GM21526 (cell line): ENCODE measurements around the gene SDF4.

Experiments
- ATAC-seq: cut with Tn5 transposase; IDR thresholded peaks from one replicate; pipeline ENCODE4 v1.9.1; 2021; ENCODE audit warnings: moderate library complexity; ENCODE audit not compliant: unreplicated experiment, low FRiP score

Gene SDF4

DNA sequence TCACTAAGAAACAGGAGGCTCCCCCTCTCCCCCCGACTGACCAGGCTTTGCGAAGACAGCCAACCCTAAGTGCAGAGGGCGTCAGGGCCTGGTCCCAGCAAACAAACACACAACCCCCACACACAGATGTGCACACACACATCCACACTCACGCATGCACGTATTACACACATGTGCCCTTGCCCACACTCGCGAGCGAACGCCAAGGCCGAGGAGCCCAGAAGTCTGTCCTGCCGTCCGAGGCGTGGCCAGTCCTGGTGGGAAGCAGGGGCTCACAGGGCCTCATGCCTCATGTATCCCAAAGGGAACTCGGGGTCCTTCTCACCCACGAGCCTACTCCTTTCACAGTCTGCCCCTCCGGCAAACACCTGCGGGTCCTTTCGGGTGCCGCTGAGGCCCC, 2.0 kb downstream of the SDF4 start:
- ATAC-seq, result no peak

DNA sequence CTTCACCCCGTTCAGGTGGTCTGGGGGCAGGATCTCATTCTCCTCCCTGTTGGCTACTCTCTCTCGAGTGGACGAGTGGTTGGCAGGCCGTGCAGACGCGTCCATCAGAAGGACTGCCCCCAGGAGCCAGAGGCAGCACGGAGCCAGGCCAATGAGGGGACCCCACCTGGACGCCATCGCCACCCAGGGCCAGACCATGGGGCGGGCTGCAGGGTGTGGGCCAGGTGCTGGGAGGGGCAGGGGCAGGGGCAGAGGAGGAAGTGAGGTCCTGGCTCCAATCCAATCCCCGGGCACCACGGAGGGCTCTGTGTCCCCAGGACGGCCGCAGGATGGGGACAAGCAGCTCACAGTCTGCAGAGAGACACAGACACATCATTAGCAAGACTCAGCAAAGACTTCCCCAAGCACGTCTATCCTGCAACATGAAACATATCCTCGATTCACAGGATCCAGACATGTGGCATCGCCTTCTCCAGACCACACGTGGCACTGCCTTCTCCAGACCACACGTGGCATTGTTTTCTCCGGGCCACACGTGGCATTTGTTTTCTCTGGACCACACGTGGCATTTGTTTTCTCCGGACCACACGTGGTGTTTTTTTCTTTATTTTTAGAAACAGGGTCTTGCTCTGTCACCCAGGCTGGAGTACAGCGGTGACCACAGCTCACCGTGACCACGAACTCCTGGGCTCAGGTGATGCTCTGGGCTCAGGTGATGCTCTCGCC, 3.0 kb downstream of the SDF4 start:
- no peak for ATAC-seq

DNA sequence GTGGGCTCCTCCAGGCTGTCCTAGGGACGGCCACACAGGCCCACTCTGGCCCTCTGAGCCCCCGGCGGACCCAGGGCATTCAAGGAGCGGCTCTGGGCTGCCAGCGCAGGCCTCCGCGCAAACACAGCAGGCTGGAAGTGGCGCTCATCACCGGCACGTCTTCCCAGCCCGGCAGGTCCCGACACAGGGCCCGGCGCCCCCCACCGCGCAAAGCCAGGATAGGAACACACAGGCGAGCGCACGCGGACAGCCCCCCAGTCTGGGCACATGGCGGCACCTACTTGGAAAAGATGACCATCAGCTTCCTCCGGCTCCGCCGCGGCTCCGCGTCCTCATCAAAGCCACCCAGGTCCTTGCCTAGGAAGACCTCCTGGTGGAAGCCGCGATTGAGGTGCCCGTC, 3.6 kb downstream of the SDF4 start:
- ATAC-seq, result no peak

DNA sequence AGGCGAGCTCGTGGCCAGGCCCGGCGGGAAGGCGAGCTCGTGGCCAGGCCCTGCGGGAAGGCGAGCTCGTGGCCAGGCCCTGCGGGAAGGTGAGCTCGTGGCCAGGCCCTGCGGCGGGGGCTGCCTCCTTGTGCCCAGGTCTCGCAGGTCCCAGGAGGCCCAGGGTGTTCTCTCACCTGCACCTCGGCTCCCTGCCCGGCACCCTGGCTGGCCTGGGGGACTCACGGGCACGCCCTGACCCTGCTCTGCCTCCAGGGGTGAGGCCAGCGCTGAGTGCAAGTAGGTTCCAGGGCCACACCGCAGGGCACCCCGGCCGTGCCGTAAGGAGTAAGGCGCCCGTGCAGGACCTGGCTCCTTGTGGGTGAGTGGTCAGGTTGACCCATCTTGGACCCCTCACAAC, 4.4 kb downstream of the SDF4 start:
- ATAC-seq, result no peak

DNA sequence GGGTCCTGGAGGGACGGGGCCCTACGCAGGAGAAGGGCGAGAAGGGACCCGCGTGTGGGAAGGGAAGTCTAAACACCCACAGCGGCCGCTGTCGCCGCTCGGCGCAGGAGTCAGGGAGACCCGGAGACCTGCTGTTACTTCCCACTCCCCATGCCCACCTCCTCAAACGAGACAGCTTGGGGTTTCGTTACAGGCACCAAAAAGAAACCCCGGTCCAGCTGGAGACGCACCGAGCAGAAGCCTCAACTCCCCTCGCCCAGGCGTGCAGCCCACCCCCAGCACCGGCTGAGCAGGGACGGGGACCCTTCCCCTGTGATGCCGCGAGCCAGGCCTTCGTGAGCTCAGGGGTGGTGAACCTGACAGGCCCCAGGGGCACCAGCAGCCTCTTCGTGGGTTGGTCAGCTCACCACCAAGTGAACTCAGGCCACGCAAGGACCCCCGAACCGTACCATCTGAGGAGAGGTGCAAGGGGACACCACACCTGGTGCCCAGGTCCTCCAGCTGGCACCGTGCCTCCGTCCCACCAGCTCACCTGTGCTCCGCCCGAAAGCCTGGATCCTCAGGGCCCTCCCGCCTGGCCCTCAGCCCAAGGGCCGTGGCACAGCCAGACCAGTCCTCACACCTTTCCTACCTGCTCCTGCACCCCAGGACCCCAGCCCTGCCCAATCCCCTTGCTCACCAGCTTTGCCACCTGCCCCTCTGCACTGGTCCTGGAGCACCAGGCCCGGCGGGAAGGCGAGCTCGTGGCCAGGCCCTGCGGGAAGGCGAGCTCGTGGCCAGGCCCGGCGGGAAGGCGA, 5.0 kb downstream of the SDF4 start:
- no peak for ATAC-seq

DNA sequence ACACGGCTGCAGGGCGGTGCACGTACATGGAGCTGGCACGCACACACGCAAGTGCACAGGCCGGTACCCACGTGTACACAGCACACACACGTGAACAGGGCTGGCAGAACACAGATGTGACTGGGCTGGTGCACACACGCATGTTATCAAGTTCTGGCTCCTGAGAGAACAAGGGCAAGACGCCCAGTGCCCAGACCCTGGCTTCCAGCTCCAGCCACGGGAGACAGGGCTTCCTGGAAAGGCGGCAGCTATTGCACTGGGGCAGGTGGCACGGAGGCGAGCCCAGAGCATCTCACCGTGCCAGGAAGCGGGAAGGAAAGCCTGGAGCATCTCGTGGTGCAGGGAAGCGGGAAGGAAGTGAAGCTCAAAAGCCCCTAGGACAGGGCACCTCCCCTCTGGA, 5.9 kb downstream of the SDF4 start:
- no peak for ATAC-seq

DNA sequence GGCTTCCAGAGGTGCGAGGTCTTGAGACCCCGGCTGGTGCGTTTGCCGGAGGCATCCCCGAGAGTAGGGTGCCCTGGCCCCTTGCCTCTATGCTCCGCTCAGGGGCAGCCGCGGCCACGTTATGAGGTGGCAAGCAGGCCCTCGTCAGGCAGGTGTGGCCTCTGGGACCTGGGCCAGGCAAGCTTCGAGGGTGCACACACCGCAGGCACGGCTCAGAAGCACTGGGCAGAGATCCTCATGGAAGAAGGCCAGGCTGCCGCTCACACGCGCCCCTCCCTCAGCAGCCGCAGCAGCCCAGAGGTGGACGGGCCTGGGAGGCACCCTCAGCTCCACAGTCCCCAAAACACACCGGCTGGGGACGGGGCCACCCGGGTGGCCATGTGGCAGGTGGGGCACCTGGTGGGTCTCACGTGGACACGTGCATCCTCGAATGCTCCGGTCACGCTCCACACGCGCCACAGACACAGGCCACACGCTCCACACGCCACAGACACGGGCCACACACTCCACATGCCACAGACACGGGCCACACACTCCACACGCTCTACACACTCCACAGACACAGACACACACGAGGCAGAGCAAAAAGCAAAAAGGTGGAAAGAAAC, 6.5 kb downstream of the SDF4 start:
- ATAC-seq, result no peak

DNA sequence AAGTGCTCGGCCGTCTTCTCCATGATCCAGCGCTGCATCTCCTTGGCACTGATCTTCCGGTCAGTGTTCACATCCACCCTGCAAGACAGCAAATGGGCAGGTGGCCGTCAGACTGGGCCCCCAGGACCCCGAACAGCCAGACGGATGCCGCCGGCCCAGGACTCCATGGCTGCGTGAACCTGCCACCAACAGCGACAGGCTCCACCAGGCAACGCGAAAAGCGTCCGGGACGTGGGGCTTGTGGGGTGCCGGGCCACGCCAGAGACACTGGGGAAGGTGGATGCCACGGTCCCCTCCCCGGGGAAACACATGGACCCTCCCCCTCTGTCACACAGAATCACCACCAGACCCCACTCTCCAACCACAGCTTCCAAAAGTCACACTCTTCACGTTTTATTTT, 7.9 kb downstream of the SDF4 start:
- ATAC-seq, result no peak

DNA sequence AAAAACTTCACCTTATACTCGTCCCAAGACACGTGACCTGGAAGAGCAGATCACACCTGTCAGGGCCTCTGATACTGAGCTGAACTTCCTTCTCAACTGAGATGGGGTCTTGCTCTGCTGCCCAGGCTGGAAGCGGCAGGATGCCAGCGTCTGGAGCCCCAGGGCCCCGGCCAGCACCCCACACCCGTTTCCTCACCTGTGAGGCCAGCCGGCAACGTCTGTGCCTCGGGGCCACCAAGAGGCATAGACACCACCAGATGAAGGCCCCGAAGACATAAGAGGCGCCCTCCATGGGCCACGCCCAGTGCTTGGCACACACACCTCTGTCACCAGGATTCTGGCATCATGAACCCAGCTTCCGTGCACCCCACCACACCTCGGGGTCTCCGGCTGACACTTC, 8.5 kb downstream of the SDF4 start:
- ATAC-seq, result no peak

DNA sequence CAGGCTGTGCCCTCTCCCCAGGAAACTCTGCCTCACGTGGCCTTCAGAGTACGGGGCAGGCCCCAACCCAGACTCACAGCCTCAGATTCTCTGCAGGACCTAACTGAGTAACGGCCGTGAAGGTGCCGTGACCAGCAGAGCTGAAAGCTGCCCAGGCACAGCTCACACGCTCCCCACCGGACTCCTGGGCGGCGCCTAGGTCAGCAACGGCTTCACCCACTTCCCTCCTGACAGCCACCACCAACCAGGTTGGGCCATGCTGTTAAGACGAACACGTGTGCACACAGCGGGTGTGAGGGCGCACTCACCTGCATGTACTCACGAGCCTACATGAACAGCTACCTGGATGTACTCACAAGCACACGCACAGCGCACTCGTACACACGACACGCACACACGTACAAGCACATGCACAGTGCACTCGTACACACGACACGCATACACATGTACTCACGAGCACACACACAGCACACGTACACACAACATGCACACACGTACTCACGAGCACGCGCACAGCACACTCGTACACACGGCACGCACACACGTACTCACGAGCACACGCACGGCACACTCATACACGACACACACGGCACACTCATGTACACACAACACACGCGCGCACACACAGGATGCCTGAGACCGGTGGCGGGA, 9.1 kb downstream of the SDF4 start:
- no peak for ATAC-seq

DNA sequence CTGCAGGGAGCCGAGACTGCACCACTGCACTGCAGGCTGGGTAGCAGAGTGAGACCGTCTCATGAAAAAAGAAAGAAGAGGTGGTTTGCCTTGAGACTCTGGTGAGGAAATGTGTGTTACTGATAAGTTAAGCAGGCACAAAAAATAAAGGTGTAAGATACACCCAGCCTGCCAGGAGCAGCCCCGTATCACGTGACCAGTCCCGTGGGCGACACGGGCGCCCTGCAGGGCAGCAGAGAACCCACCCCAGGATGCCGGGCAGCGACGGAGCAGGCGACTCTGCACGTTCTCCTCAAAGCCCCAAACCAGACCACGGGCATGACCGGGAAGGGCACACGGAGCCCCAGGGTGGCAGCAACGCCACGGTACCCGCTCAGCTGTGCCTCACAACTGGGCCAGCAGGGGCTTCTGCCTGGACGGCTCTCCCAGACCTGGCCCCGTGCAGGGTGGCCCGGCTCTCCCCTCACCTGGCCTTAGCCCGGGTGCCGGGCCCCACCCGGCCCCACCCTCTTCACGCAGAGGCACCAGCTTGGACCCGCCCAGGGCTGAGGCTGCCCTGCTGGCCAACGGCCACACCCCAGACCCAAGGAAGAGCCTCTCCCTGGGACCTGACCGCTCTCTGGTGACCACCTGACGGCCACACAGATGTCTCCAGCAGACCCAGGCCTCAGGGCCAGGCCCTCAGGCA, 9.8 kb downstream of the SDF4 start:
- no peak for ATAC-seq

DNA sequence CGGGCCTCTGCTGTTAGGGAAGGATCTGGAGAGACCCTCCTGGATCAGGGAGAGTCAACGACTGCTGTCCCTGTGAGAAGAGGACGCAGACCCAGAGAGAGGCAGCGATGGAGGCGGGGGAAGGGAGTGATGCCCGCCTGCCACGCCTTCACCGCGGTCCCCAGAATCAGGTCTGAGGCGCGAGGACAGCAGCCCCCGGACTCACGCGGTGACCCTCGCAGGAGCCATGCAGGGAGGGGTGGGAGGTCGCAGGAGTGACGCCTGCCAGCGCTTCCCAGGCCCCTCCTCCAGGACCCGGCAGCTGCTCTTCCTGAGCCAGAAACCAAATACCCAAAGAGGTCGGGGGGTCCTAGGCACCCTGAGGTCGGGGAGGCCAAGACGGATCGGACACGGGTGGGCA, 11.6 kb downstream of the SDF4 start:
- no peak for ATAC-seq

DNA sequence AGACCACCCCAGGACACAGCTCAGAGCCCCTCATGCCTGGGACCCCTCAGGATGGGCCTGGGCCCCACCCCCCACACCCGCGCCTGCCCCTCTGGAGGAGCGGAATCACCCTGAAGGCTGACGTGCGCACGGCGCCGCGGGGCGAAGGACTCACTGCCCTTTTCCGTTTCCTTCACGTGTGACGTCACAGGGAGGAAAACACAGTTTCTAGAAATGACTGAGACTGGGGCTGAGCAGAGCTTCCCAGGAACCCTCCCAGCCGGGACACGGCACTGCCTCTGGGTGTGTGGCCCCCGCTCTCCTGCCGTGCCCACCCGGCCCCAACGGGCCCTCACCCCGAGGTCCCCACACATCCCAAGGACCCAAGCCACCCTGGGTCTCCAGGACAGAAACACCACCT, 12.5 kb downstream of the SDF4 start:
- ATAC-seq, result no peak

DNA sequence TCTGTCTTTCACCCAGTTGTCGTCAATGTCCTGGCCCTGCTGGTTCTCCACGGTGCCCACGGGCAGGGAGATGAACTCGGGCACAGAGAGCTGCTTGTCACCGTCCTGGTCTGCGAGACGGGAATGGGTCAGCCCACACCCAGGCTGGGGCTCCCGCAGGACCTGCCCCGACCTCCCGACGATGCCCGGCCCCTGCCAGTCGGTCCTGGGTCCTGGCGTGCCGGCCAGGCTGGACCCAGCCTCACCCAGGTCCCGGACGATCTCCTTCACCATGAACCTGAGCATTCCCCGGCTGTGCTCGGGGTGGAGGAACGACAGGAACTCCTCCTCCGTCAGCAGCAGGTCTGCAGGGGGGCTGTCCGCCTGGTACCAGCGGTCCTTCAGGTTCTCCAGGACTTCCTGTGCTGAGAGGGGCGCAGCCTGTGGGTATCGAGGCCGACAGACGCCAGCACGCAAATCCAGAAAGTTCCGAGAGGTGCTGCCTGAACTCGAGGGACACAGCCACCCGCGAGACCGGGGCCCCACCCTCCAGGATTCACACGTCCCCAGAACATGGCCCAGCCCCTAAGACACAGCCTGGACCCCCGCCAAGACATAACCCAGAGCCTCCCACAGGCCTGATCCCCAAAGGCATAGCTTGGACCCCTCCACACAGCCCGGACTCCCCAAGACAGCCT, 13.1 kb downstream of the SDF4 start:
- ATAC-seq, result no peak

DNA sequence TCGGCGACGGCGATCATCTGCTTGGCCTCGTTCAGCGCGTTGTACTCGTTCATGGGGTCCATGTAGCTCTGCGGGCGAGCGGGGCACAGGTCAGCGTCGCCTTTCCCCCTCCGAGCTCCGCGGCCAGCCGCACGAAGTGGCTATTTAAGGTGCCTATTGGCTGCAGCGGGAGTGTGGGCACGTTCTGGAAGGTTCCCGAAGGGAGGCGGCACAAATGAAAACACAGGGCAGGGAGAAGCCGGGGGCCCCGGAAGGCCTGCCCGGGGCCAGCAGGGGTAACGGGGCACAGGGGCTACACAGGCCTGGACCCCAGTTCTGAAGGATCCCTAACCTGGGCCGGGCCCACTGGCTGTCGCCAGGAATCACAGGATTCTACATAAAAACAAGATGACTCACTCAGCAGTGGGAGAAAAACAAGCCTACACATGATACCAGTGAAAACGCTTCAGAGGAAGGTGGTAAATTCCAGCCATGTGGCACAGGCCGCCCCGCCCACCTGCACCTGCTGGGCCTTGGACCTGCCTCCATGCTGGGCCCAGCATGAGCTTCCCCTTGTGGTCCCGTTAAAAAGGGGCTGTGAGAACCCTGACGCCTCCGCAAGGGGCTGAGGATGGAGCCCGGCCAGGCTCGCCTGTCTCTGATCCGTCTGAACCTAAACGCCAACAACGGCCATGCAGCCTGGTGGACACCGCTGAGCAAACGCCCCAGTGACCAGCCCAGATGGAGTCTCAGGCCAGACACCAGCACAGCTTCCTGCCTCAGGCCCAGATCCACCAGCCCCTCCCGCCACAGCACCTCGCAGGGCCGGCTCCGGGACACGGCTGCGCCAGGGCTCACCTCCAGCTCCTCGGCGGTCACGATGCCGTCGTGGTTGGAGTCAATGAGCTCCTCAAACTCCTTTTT, 13.9 kb downstream of the SDF4 start:
- ATAC-seq, result no peak

DNA sequence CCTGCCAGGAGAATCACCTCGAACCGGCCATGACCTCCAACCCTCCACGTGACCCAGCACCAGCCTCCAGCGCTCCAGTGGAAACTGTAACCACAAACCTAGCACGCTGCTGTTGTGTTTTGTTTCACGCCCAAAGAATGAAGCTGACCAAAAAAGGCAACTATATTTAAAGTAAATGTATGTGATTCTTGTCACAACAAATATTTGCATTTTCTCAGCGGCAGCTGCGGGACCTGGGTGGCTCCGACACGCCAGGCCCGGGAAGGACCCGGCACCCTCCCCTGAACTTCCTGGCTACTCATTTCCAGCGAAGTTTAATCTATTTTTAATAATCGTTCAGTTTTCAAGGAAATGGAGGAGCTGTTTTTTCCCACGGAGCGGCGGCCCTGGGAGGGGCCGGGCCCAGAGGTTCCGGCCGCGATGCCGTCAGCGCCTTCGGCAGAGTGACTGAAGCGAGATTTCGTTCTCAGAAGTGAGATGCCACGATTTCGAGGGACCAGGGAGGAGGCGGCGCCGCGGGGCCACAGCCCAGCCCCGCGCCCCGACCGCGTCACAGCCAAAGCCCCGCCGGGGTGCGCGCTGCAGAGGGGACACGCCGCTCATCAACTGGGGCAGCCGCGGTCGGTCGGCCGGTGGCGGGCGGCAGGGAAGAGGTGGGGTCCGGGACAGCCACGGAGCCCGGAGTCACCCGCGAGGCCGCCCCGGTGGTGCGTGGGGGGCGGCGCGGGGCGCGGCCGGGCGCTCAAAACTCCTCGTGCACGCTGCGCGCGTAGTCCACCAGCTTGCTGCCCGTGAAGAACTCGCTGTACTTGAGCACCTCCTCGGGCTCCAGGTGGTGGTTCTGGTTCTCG, 14.8 kb downstream of the SDF4 start:
- ATAC-seq, result no peak

DNA sequence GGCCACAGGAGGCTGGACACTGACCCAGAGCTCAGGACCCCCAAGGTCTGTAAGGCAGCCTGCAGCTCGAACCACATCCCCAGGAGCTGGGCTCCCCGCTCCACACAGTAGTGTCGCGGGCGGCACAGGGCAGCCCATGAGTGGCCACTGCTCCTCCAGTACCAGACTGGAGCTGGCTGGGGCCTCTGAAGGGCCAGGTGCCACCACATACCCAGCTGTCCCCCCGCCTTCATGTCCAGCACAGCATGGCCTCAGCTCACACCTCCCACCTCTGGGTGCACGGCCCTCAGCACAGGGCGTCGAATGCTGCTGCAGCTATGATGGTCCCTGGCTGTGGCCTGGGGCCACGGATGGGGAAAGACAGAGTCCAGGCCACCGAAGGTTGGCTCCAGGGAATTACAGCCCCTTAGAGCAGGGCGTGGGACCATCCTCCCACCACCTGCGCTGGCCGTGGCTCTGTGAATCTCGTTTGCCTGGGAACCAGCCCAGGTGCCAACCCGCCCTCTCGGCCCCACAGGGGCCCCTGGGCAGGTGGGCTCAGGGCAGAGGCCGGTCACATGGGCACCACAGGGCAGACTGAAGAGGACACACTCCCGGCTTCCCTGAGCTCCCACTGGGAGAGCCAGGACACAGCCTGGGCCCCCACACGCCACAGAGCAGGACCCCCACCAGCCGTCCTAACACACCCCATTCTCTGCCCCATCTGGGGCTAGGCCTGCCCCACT, 15.8 kb downstream of the SDF4 start:
- ATAC-seq, result no peak
